HepG2 (cell line): ENCODE measurements around the gene OPRL1. TPM values are rescaled to one million over a fixed set of nuclear protein-coding genes. Genes with fewer than 3 reads are reported as not detected.
A peak's percentile ranks its signal among the peaks of the same experiment; 100 is the strongest.

ENCODE experiments used
- FIP1L1 ChIP-seq: fragments of 200-400 bp; formaldehyde crosslinking; IDR thresholded peaks from 2 replicates; pipeline ENCODE4 v1.6.1; 2018; ENCODE audit warnings: low read depth, mild to moderate bottlenecking, low read length, moderate library complexity, borderline replicate concordance; ENCODE audit not compliant: insufficient read depth
- MAFG ChIP-seq: sonication (generic); formaldehyde crosslinking; IDR thresholded peaks from 2 replicates; pipeline ENCODE4 v1.5.1; 2020; ENCODE audit warnings: mild to moderate bottlenecking, missing genetic modification reagents
- RAD21 ChIP-seq: fragments of 450-650 bp; formaldehyde crosslinking; IDR thresholded peaks from 2 replicates; pipeline ENCODE4 v1.5.0; 2020; ENCODE audit warnings: mild to moderate bottlenecking
- SP1 ChIP-seq, 2 experiments: fragments of 450-650 bp in 1 of 2; sonication (generic) in 1 of 2; formaldehyde crosslinking in 1 of 2; IDR thresholded peaks; 2 replicates each; pipeline versions ENCODE4 v1.4.0 to v1.6.1; 2016 to 2020; ENCODE audit warnings: missing genetic modification reagents in 1 of 2
- SUZ12 ChIP-seq: fragments of 150-350 bp; IDR thresholded peaks from 2 replicates; pipeline ENCODE4 v1.6.1; 2014; ENCODE audit warnings: low read depth, low read length
- TEAD3 ChIP-seq: optimal IDR thresholded peaks from 2 replicates; pipeline ENCODE3; 2016; ENCODE audit warnings: borderline replicate concordance
- XRCC5 ChIP-seq: fragments of 200-400 bp; formaldehyde crosslinking; optimal IDR thresholded peaks from 2 replicates; pipeline ENCODE3; 2017; ENCODE audit warnings: mild to moderate bottlenecking, low read length
- ZC3H13 ChIP-seq: sonication (generic); formaldehyde crosslinking; IDR thresholded peaks from 2 replicates; pipeline ENCODE4 v1.8.1; 2023; ENCODE audit warnings: mild to moderate bottlenecking, missing genetic modification reagents, moderate library complexity
- ZFX ChIP-seq: sonication (generic); formaldehyde crosslinking; IDR thresholded peaks from 2 replicates; pipeline ENCODE4 v1.4.0; 2020; ENCODE audit warnings: mild to moderate bottlenecking, low read depth, missing genetic modification reagents, moderate library complexity
- ZNF263 ChIP-seq: sonication (generic); formaldehyde crosslinking; IDR thresholded peaks from 2 replicates; pipeline ENCODE4 v1.4.0; 2020; ENCODE audit warnings: missing genetic modification reagents
- polyA plus RNA-seq, 8 experiments: library from polyadenylated mRNA; depleted of rRNA in 3 of 8; stranded (reverse) in 7 of 8; unstranded in 1 of 8; fragments of >200 nt; fragmentation: Illumina TruSeq in 4 of 8; extraction: Trizol in 4 of 8; gene quantifications; 2 replicates each; pipeline versions ENCODE4 v1.2.1 to v1.2.3, GENCODE V29; 2011 to 2016; ENCODE audit warnings: low read depth in 4 of 8, missing spikeins in 1 of 8, mixed read lengths in 1 of 8; ENCODE audit not compliant: insufficient read depth in 1 of 8
- total RNA-seq, 5 experiments: library from RNA; depleted of rRNA; stranded (reverse); fragments of >200 nt; fragmentation: Illumina TruSeq; extraction: Trizol; gene quantifications; 2 replicates each; pipeline ENCODE4 v1.2.3, GENCODE V29; 2016; ENCODE audit warnings: low read depth in 1 of 5
- TF ChIP-seq, protein P1 (sequence below): sonication (generic); formaldehyde crosslinking; IDR thresholded peaks from 2 replicates; pipeline ENCODE4 v1.4.0; 2020; ENCODE audit warnings: missing genetic modification reagents, borderline replicate concordance
- TF ChIP-seq, protein P2 (sequence below): sonication (generic); formaldehyde crosslinking; IDR thresholded peaks from 2 replicates; pipeline ENCODE4 v1.9.0; 2022; ENCODE audit warnings: missing genetic modification reagents, mild to moderate bottlenecking, borderline replicate concordance
- TF ChIP-seq, protein P3 (sequence below): sonication (generic); formaldehyde crosslinking; IDR thresholded peaks from 2 replicates; pipeline ENCODE4 v1.5.1; 2020; ENCODE audit warnings: missing genetic modification reagents, mild to moderate bottlenecking, borderline replicate concordance
- TF ChIP-seq, protein P4 (sequence below): sonication (generic); formaldehyde crosslinking; IDR thresholded peaks from 2 replicates; pipeline ENCODE4 v1.4.0; 2020; ENCODE audit warnings: missing genetic modification reagents
- TF ChIP-seq, protein P5 (sequence below): sonication (generic); formaldehyde crosslinking; IDR thresholded peaks from 2 replicates; pipeline ENCODE4 v1.5.0; 2020; ENCODE audit warnings: mild to moderate bottlenecking, missing genetic modification reagents

OPRL1 gene
- total and polyA plus RNA-seq, 2 of the 13 experiments (the other 11 are each of a cell fraction or from before 2014, with no cell fraction given) = 0.35 to 0.71 TPM

DNA sequence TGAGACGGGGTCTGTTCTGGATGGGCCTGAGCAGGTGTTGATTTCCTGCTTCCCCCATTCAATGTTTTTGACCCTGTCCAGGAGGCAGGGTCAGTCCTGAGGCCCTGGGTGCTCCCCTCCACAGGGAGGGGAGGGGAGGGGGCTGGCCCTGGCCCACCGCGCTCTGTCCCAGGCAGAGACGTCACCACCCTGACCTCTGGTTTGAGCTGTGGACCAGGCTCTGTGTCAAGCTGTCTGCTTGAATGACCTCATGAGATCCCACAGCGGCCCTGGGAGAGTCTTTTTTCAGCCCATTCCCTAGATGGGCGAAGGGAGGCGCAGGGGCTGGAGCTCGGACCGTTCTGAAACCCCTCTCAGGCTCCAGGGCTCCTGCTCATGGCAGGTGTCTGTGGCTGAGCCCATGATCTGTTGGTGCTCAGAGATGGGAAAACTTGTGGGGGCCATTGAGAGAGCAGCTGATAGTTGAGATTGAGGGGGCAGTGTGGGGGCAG is 13.2 kb downstream of the OPRL1 start (continued):
- TF ChIP-seq, protein P1, sequence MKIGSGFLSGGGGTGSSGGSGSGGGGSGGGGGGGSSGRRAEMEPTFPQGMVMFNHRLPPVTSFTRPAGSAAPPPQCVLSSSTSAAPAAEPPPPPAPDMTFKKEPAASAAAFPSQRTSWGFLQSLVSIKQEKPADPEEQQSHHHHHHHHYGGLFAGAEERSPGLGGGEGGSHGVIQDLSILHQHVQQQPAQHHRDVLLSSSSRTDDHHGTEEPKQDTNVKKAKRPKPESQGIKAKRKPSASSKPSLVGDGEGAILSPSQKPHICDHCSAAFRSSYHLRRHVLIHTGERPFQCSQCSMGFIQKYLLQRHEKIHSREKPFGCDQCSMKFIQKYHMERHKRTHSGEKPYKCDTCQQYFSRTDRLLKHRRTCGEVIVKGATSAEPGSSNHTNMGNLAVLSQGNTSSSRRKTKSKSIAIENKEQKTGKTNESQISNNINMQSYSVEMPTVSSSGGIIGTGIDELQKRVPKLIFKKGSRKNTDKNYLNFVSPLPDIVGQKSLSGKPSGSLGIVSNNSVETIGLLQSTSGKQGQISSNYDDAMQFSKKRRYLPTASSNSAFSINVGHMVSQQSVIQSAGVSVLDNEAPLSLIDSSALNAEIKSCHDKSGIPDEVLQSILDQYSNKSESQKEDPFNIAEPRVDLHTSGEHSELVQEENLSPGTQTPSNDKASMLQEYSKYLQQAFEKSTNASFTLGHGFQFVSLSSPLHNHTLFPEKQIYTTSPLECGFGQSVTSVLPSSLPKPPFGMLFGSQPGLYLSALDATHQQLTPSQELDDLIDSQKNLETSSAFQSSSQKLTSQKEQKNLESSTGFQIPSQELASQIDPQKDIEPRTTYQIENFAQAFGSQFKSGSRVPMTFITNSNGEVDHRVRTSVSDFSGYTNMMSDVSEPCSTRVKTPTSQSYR (CRISPR knock-in tag) = no peak
- TF ChIP-seq XRCC5 (peak; percentile 83), SUZ12 (no peak), SP1 (IDR thresholded peaks at IDR 0.05) (no peak), SP1 (CRISPR knock-in tag; IDR thresholded peaks at IDR 0.05) (no peak), ZFX (CRISPR knock-in tag) (no peak), ZC3H13 (no peak), ZNF263 (peak; percentile 59), RAD21 (CRISPR knock-in tag) (peak; percentile 34; the same call in 1 of the 2 replicates), TEAD3 (CRISPR knock-in tag) (no peak), MAFG (CRISPR knock-in tag) (no peak), FIP1L1 (no peak)
- TF ChIP-seq, protein P2, sequence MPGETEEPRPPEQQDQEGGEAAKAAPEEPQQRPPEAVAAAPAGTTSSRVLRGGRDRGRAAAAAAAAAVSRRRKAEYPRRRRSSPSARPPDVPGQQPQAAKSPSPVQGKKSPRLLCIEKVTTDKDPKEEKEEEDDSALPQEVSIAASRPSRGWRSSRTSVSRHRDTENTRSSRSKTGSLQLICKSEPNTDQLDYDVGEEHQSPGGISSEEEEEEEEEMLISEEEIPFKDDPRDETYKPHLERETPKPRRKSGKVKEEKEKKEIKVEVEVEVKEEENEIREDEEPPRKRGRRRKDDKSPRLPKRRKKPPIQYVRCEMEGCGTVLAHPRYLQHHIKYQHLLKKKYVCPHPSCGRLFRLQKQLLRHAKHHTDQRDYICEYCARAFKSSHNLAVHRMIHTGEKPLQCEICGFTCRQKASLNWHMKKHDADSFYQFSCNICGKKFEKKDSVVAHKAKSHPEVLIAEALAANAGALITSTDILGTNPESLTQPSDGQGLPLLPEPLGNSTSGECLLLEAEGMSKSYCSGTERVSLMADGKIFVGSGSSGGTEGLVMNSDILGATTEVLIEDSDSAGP (CRISPR knock-in tag) = peak; percentile 38; the same call in 1 of the 2 replicates
- TF ChIP-seq, protein P3, sequence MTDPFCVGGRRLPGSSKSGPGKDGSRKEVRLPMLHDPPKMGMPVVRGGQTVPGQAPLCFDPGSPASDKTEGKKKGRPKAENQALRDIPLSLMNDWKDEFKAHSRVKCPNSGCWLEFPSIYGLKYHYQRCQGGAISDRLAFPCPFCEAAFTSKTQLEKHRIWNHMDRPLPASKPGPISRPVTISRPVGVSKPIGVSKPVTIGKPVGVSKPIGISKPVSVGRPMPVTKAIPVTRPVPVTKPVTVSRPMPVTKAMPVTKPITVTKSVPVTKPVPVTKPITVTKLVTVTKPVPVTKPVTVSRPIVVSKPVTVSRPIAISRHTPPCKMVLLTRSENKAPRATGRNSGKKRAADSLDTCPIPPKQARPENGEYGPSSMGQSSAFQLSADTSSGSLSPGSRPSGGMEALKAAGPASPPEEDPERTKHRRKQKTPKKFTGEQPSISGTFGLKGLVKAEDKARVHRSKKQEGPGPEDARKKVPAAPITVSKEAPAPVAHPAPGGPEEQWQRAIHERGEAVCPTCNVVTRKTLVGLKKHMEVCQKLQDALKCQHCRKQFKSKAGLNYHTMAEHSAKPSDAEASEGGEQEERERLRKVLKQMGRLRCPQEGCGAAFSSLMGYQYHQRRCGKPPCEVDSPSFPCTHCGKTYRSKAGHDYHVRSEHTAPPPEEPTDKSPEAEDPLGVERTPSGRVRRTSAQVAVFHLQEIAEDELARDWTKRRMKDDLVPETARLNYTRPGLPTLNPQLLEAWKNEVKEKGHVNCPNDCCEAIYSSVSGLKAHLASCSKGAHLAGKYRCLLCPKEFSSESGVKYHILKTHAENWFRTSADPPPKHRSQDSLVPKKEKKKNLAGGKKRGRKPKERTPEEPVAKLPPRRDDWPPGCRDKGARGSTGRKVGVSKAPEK (CRISPR knock-in tag) = no peak
- TF ChIP-seq, protein P4, sequence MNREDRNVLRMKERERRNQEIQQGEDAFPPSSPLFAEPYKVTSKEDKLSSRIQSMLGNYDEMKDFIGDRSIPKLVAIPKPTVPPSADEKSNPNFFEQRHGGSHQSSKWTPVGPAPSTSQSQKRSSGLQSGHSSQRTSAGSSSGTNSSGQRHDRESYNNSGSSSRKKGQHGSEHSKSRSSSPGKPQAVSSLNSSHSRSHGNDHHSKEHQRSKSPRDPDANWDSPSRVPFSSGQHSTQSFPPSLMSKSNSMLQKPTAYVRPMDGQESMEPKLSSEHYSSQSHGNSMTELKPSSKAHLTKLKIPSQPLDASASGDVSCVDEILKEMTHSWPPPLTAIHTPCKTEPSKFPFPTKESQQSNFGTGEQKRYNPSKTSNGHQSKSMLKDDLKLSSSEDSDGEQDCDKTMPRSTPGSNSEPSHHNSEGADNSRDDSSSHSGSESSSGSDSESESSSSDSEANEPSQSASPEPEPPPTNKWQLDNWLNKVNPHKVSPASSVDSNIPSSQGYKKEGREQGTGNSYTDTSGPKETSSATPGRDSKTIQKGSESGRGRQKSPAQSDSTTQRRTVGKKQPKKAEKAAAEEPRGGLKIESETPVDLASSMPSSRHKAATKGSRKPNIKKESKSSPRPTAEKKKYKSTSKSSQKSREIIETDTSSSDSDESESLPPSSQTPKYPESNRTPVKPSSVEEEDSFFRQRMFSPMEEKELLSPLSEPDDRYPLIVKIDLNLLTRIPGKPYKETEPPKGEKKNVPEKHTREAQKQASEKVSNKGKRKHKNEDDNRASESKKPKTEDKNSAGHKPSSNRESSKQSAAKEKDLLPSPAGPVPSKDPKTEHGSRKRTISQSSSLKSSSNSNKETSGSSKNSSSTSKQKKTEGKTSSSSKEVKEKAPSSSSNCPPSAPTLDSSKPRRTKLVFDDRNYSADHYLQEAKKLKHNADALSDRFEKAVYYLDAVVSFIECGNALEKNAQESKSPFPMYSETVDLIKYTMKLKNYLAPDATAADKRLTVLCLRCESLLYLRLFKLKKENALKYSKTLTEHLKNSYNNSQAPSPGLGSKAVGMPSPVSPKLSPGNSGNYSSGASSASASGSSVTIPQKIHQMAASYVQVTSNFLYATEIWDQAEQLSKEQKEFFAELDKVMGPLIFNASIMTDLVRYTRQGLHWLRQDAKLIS (CRISPR knock-in tag) = no peak
- TF ChIP-seq, protein P5, sequence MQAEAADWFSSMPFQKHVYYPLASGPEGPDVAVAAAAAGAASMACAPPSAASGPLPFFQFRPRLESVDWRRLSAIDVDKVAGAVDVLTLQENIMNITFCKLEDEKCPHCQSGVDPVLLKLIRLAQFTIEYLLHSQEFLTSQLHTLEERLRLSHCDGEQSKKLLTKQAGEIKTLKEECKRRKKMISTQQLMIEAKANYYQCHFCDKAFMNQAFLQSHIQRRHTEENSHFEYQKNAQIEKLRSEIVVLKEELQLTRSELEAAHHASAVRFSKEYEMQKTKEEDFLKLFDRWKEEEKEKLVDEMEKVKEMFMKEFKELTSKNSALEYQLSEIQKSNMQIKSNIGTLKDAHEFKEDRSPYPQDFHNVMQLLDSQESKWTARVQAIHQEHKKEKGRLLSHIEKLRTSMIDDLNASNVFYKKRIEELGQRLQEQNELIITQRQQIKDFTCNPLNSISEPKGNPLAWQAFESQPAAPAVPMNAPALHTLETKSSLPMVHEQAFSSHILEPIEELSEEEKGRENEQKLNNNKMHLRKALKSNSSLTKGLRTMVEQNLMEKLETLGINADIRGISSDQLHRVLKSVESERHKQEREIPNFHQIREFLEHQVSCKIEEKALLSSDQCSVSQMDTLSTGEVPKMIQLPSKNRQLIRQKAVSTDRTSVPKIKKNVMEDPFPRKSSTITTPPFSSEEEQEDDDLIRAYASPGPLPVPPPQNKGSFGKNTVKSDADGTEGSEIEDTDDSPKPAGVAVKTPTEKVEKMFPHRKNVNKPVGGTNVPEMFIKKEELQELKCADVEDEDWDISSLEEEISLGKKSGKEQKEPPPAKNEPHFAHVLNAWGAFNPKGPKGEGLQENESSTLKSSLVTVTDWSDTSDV (CRISPR knock-in tag) = no peak
